Endothelial cell of umbilical vein (primary cell): ENCODE results near the gene PMIS2. TPM values are rescaled to one million over a fixed set of nuclear protein-coding genes. Genes with fewer than 3 reads are reported as not detected.

ENCODE experiments used
- BruUV-seq: library from RNA; stranded (reverse); fragments of 400-500 nt; replicated peaks from 2 replicates; lab custom pipeline; 2021; lab: Mats Ljungman, UMichigan
- CTCF ChIA-PET: fragments of 300-600, 350-600 bp; sonication (Branson Sonifier 250); formaldehyde crosslinking; loops from one replicate; lab custom pipeline; 2021; ENCODE audit warnings: antibody characterized with exemption, inconsistent platforms; lab: Charles Lee
- POLR2A ChIA-PET: fragments of 300-600, 350-600 bp; sonication (Branson Sonifier 250); formaldehyde crosslinking; loops from one replicate; lab custom pipeline; 2021; ENCODE audit warnings: antibody characterized with exemption, inconsistent platforms; lab: Charles Lee
- DNase-seq: peaks from one replicate; pipeline ENCODE4 v3.0.0-alpha.2; 2011; ENCODE audit warnings: low read depth, low spot score
- FAIRE-seq: peaks from 2 replicates; lab custom pipeline; 2011; peaks lifted over from hg19 to GRCh38; lab: Jason Lieb, UNC
- H2AFZ ChIP-seq: 2 replicates; pipeline ENCODE4 v1.6.0; 2012; ENCODE audit warnings: low read depth, low read length, control low read depth, inconsistent platforms
- H3K27ac ChIP-seq: 2 replicates; pipeline ENCODE4 v1.5.1; 2011; ENCODE audit warnings: low read depth, mild to moderate bottlenecking, control low read depth, low read length, moderate library complexity; ENCODE audit not compliant: insufficient read depth
- H3K27me3 ChIP-seq, 2 experiments: 2 replicates each; pipeline versions ENCODE4 v1.6.0 to v1.6.1; 2011; ENCODE audit warnings: low read length in 2 of 2, mixed read lengths in 1 of 2; ENCODE audit not compliant: control insufficient read depth in 2 of 2, insufficient read depth in 2 of 2
- H3K36me3 ChIP-seq, 2 experiments: 2 replicates in 1 of 2; 3 replicates in 1 of 2; pipeline ENCODE4 v1.5.1; 2011; ENCODE audit warnings: low read length in 2 of 2, mild to moderate bottlenecking in 1 of 2, moderate library complexity in 1 of 2; ENCODE audit not compliant: control insufficient read depth in 2 of 2, insufficient read depth in 2 of 2; ENCODE audit errors: extremely low read depth in 1 of 2
- H3K4me1 ChIP-seq: 3 replicates; pipeline ENCODE4 v1.5.1; 2011; ENCODE audit warnings: mild to moderate bottlenecking, low read length; ENCODE audit not compliant: control insufficient read depth, insufficient read depth; ENCODE audit errors: extremely low read depth
- H3K4me2 ChIP-seq: 2 replicates; pipeline ENCODE4 v1.6.1; 2011; ENCODE audit warnings: low read length, control low read depth, mixed read lengths; ENCODE audit not compliant: insufficient read depth
- H3K4me3 ChIP-seq, 3 experiments: fragments of 200-600 bp in 1 of 3; sonication (generic), shearing (Covaris generic) in 1 of 3; replicated peaks in 1 of 3; 2 replicates each; pipeline ENCODE4 v1.5.1; 2011 to 2016; ENCODE audit warnings: control low read depth in 3 of 3, low read length in 3 of 3, mild to moderate bottlenecking in 2 of 3, inconsistent platforms in 1 of 3, low read depth in 1 of 3, moderate library complexity in 1 of 3; ENCODE audit not compliant: insufficient read depth in 1 of 3
- H3K79me2 ChIP-seq: 2 replicates; pipeline ENCODE4 v1.6.0; 2012; ENCODE audit warnings: low read length, inconsistent platforms; ENCODE audit not compliant: control insufficient read depth, insufficient read depth
- H3K9ac ChIP-seq: replicated peaks from 2 replicates; pipeline ENCODE3; 2011; ENCODE audit warnings: low read length, control low read depth; ENCODE audit not compliant: insufficient read depth; ENCODE audit errors: extremely low read depth
- H3K9me1 ChIP-seq: replicated peaks from 3 replicates; pipeline ENCODE4 v1.6.0; 2011; ENCODE audit warnings: mild to moderate bottlenecking, low read length; ENCODE audit not compliant: control insufficient read depth, insufficient read depth; ENCODE audit errors: extremely low read depth
- H3K9me3 ChIP-seq: replicated peaks from 2 replicates; pipeline ENCODE4 v1.5.1; 2012; ENCODE audit warnings: low read length, inconsistent platforms; ENCODE audit not compliant: control insufficient read depth, insufficient read depth
- H4K20me1 ChIP-seq: replicated peaks from 2 replicates; pipeline ENCODE3; 2011; ENCODE audit warnings: mild to moderate bottlenecking, low read length; ENCODE audit not compliant: control insufficient read depth, insufficient read depth; ENCODE audit errors: extremely low read depth
- EZH2 ChIP-seq: IDR thresholded peaks from 2 replicates; pipeline ENCODE4 v1.6.1; 2012; ENCODE audit warnings: borderline replicate concordance, low read depth, mild to moderate bottlenecking, moderate library complexity, low read length, inconsistent platforms; ENCODE audit not compliant: severe bottlenecking
- GATA2 ChIP-seq: IDR thresholded peaks from 2 replicates; pipeline ENCODE4 v1.7.0; 2011; ENCODE audit warnings: low read depth, mild to moderate bottlenecking, moderate library complexity, mixed read lengths, low read length; ENCODE audit not compliant: insufficient read length, insufficient read depth
- MYC ChIP-seq: IDR thresholded peaks from one replicate; pipeline ENCODE4 v1.6.1; 2011; ENCODE audit warnings: mild to moderate bottlenecking, low read depth, low read length
- POLR2A ChIP-seq: IDR thresholded peaks from 2 replicates; pipeline ENCODE4 v1.6.1; 2012; ENCODE audit warnings: low read depth, mild to moderate bottlenecking, control low read depth, low read length
- POLR2AphosphoS5 ChIP-seq: IDR thresholded peaks from 2 replicates; pipeline ENCODE4 v1.6.1; 2012; ENCODE audit warnings: low read depth, mild to moderate bottlenecking, control low read depth, low read length, moderate library complexity; ENCODE audit not compliant: insufficient read depth
- dilution Hi-C: fragments of 300-500 bp; cut with MboI; formaldehyde crosslinking; loops from one replicate; pipeline ENCODE4 v1.15.0; 2019; ENCODE audit warnings: low sequenced_read_pairs; ENCODE audit not compliant: extremely low pct_ligation_motif_present
- intact Hi-C: fragments of 100-400 bp; cut with micrococcal nuclease; formaldehyde crosslinking; loops from one replicate; pipeline ENCODE4 v1.10.0; 2022
- polyA plus RNA-seq, 4 experiments: library from polyadenylated mRNA; depleted of rRNA in 3 of 4; stranded (reverse) in 3 of 4; unstranded in 1 of 4; fragments of >200 nt; gene quantifications; 2 replicates each; pipeline versions ENCODE4 v1.2.1 to v1.2.3, GENCODE V29; 2011 to 2012; ENCODE audit warnings: missing spikeins in 1 of 4
- total RNA-seq: library from RNA; stranded (reverse); gene quantifications from 2 replicates; pipeline ENCODE4 v1.2.3, GENCODE V29; 2021
- TF ChIP-seq, protein P1 (sequence below), 2 donors: IDR thresholded peaks; 1 replicate in 1 of 2; 2 replicates in 1 of 2; pipeline ENCODE4 v1.5.1; 2011; ENCODE audit warnings: low read length in 2 of 2, mild to moderate bottlenecking in 2 of 2, moderate library complexity in 2 of 2, control low read depth in 1 of 2, inconsistent platforms in 1 of 2, low read depth in 1 of 2; ENCODE audit not compliant: insufficient read depth in 1 of 2; ENCODE audit errors: extremely low read depth in 1 of 2

PMIS2 gene
- total and polyA plus RNA-seq, 2 donors (not counting 3 experiments of a cell fraction or from before 2014, with no cell fraction given): not detected

DNA sequence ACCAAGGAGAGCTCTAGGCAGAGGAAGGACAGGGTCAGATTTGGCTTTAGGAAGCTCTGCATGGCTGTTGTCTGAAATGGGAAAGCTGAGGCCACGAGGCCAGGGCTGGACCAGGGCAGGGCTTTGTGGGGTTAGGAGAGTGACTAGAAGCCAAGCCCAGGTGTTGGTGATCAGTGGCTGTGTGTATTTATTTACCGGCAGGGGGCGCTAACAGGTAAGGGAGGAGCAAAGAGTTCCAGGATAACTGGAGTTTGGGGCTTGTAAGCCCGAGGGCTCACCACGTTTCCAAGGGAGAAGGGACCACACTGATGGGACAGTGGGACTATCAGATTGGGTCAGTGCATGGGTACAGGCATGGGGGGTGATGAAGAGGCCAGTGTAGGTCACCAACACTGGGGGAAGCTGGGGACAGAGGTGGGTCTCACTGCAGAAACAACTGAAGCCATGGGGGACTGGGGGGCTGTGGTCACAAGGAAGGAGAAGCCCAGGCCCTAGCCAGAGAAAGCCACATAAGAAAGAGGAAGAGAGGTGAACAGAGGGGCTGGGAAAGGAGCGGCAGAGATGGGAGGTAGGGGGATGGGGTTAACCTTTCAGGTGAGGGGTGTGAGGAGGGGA lies 36.7 kb upstream of the PMIS2 start:
- H3K9me3 ChIP-seq: no peaks in the 10 kb centered on the region
- dilution Hi-C loops: no loop called here
- H4K20me1 ChIP-seq: no peaks in the 10 kb centered on the region
- peaks cover 16% of the 10 kb centered on the region for H3K4me1 ChIP-seq
- no peak overlapping the region for H3K9ac ChIP-seq
- no peak overlapping the region for H3K4me3 ChIP-seq
- no peak overlapping the region for H2AFZ ChIP-seq
- H3K27ac ChIP-seq: no peak overlapping the region
- BruUV-seq: no TSS peak
- TF ChIP-seq MYC: no peak
- no peak for TF ChIP-seq POLR2A
- TF ChIP-seq, protein P1, sequence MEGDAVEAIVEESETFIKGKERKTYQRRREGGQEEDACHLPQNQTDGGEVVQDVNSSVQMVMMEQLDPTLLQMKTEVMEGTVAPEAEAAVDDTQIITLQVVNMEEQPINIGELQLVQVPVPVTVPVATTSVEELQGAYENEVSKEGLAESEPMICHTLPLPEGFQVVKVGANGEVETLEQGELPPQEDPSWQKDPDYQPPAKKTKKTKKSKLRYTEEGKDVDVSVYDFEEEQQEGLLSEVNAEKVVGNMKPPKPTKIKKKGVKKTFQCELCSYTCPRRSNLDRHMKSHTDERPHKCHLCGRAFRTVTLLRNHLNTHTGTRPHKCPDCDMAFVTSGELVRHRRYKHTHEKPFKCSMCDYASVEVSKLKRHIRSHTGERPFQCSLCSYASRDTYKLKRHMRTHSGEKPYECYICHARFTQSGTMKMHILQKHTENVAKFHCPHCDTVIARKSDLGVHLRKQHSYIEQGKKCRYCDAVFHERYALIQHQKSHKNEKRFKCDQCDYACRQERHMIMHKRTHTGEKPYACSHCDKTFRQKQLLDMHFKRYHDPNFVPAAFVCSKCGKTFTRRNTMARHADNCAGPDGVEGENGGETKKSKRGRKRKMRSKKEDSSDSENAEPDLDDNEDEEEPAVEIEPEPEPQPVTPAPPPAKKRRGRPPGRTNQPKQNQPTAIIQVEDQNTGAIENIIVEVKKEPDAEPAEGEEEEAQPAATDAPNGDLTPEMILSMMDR (IDR thresholded peaks at IDR 0.05; ENCODE audit: extremely low read depth in 1 of 2, insufficient read depth in 1 of 2, low read depth in 1 of 2, low read length in 2 of 2): peak; percentile 65 to 77
- TF ChIP-seq EZH2: no peak
- TF ChIP-seq POLR2AphosphoS5: no peak
- TF ChIP-seq GATA2: no peak
- intact Hi-C loops: loop anchor here (1.0 to 5.0 kb wide), 3 partner anchors 78 to 168 kb away; partner anchors contain the start of gene RBM42
- H3K27me3 ChIP-seq: no peaks in the 10 kb centered on the region
- ChIA-PET CTCF (interaction anchor here (1.0 to 2.8 kb wide), 8 partner anchors 8 to 99 kb away, joined by 3 to 18 read pairs (median 6); partner anchors contain the start of genes ATP4A and COX6B1), POLR2A (no interaction called here)
- FAIRE-seq (peak; percentile 72), DNase-seq (peak; percentile 48)
- peaks cover 15% of the 10 kb centered on the region for H3K79me2 ChIP-seq
- no peaks in the 10 kb centered on the region for H3K36me3 ChIP-seq
- no peaks in the 10 kb centered on the region for H3K9me1 ChIP-seq
- no peak overlapping the region for H3K4me2 ChIP-seq
